ENCODE data around the gene RNF113A.
"Not testable (repeated sequence)": the region's sequence is repeated elsewhere in the genome, so short reads cannot be mapped to it uniquely, and the experiment has no call there.

RNF113A gene

GRCh38 chrX:119871599-119872395 lies at the start of gene RNF113A, which contains the start of gene NDUFA1:
Gene RNF113A (minus strand): TSS chrX:119871733. CDS start chrX:119871613, 120 bp downstream.
Gene NDUFA1 (plus strand): TSS chrX:119871832. CDS start chrX:119871912, 80 bp downstream.
- DNase-seq = peak; percentile 93

- DNase-seq = no peak
Measured at GRCh38 chrX:119919835-119920585, 48.5 kb upstream of the RNF113A start.

- DNase-seq = no peak
Measured at GRCh38 chrX:119917877-119918276, 46.3 kb upstream of the RNF113A start.

DNA sequence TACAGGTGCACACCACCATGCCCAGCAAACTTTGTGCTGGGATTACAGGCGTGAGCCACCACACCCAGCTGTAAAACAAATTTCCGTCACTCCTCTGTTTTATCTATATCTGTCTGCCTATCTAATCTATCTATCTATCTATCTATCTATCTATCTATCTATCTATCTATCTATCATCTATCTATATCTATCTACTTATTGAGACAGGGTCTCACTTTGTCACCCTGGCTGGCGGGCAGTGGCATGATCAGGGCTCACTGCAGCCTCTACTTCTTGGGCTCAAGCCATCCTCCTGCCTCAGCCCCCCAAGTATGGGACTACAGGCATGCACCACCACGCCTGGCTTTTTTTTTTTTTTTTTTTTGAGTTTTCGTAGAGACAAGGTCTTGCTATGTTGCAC lies 44.8 kb upstream of the RNF113A start:
- DNase-seq = no peak

GRCh38 chrX:119900976-119901375 lies 29.4 kb upstream of the RNF113A start:
- DNase-seq = no peak

DNA sequence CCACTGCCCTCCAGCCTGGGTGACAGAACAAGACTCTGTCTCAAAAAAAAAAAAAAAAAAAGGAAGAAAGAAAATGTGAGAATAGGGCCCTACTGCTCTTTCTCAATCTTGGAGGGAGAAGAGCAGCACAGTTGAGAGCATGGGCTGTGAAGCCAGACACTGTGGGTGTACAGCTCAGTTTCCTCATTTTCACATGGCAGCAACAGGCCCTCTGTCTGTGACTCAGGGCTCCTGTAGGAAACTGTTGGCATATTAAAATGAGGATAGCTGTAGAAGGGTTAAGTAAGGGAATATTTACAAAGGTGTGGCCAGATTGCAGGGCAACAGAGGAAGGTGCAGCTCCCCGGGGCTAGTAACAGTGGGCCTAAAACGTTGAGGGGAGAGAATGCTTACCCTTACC lies 27.6 kb upstream of the RNF113A start:
- no peak for DNase-seq

- DNase-seq = no peak
Measured at GRCh38 chrX:119895843-119896326, 24.4 kb upstream of the RNF113A start, which contains the start of gene AKAP14. Gene AKAP14 (plus strand): TSS chrX:119895893. CDS start chrX:119903224, 7,331 bp downstream.

GRCh38 chrX:119891961-119892692 lies 20.6 kb upstream of the RNF113A start:
- DNase-seq = not testable (repeated sequence)

GRCh38 chrX:119890626-119891025 lies 19.1 kb upstream of the RNF113A start:
- not testable (repeated sequence) for DNase-seq

DNA sequence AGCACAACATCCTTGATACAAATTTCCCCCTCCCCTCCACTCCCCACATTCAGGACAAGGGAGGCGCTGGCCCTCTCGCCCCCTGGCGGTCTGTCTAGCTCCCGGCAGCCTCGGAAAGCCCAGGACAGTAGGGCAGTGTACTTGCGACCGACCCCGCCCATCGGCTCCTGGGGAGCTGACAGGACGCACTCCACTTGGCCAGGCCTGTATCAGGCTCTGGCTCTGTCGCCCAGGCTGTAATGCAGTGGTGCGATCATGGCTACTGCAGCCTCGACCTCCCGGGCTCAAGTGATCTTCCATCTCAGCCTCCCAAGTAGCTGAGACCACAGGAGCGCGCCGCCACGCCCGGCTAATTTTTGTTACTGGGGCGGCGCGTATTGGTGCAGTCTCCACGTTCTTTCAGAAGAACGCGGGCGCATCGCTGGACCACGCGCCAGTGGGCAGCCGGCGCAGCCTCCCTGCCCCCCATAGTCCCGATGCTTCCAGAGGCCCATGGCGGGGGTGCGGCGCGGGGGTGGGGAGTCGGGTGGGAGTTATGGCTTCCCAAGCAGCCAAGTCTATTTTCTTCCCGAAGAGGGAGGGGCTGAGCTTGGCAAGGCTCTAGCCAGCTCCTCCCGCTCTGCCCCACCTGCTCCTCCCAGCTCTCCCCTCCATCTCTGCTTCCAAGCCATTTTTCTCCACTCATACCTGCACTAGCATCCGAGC lies 16.3 kb upstream of the RNF113A start:
- peak; percentile 76 for DNase-seq

GRCh38 chrX:119885554-119886428 lies 14.3 kb upstream of the RNF113A start:
- DNase-seq = peak; percentile 58

GRCh38 chrX:119880552-119881437 lies 9.3 kb upstream of the RNF113A start:
- DNase-seq = peak; percentile 67

GRCh38 chrX:119880076-119880475 lies 8.5 kb upstream of the RNF113A start:
- DNase-seq = peak; percentile 34

DNA sequence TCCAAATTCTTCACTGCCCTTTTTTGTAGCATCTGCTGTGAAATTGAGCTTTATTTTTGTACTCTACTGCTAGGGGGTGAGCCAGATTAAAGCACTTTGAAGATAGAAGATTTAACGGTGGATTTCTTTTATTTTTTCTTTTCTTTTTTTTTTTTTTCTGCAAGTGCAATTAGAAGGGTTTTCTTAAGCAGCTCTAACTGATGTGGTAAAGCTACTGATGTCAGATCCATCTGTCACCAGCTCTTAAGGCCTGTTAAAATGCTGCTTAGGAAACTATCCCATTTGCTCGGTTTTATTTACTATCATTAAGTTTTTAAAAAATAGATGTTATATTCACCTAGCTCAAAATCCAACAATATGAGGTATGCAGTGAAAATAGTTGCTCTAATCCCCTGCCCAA lies 7.2 kb upstream of the RNF113A start:
- DNase-seq = no peak

DNA sequence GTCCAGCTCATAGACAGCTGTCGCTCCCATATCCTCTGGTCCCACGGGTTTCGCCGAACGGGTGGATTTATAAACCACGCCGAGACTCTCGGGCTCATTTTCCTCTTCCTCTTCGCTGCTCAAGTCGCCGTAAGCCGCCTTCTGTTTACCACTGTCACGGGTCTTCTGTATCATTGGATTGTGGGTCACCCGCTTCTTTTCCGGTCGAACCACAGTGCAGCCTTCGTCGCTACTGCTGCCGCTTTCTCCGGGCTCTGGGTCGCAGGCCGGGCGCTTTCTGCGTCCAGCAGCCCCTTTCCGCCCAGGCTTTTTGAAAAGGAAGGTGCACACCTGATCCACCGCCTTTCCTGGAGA lies 311 bp downstream of the RNF113A start:
- DNase-seq = no peak

- DNase-seq = peak; percentile 48
Measured at GRCh38 chrX:119870626-119871131, 854 bp downstream of the RNF113A start.

DNA sequence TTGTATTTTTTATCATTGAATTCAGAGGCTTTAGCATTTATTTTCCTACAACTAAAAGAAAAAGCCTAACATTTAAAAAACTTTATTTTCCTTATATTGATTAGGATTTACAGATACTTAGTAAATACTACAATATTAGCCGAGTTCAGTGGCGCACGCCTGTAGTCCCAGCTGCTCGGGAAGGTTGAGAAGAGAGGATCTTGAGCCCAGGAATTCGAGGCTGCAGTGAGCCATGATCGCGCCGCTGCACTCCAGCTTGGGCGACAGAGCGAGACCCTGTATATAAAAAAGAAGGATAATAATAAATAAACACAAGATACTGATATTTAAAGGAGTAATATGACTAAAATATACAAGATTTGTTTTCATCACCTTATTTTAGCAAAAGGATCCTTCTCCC lies 18.1 kb downstream of the RNF113A start:
- DNase-seq = no peak

DNA sequence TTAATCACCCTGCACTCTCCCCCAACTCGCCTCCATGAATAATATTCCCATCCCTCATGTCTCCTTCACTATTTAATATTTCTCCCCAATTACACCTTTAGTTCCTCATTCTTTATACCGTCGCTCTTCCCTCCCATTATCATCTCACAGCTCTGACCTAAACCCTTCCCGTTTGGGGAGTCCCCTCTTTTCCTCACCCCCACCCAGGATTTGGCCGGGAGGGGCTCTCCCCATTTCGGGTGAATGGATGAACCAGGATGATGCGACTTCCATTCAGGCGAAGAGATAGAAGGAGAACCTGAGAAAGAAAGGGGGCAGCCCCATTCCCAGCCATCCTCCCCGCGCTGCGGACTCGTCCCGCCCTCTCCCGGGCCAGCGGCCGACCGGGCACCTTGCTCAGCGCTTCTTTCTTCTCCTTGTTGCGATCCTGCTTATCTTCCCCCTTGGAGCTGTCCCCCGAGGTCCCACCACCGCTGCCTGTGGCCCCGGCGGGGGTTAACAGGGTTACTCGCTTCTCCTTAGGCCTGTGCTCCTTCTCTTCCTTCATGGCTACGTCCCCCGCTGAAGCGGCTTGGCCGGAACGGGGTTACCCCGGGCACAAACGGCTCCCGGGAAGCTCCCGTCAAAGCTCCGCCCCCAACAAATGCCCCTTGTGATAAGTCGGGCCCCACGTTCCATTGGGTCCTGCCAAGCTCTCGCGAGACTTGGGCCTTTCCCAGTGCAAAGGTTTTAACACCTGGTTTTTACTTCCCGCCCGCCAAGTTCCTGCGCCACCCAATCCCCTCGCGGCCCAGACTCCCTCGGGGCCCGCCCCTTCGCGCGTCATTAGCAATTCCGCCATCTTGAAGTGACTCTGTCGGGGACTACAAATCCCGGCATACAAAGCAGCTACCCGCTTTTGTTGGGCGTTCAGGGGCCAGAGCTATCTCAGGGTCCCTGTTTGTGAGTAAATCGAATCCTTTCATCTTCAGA lies 18.9 kb downstream of the RNF113A start, which contains the start of gene UPF3B:
UPF3B (minus strand) TSS at position 582 of the 972 bp plus-strand sequence; CDS start at position 547, 35 bp downstream.
- peak; percentile 97 for DNase-seq

DNA sequence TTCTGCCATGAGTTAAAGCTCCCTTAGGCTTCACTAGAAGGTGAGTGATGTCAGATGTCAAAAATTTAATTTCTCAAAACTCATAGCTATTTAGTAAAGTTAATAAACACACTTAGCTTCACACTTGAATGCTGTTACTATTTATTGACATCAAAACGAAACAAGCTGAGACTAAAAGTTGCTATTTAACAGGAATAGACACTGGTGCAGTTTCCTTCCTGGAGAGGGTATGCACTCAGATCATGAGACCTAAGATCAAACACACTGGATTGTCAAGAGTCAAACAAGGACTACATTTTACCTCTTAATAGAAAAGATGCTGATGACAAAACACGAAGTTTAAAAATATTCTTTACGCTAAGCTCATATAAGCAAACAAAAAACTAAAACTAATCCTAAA lies 37.6 kb downstream of the RNF113A start:
- no peak for DNase-seq
